GM11168 (cell line): Measurements from ENCODE around the gene TRIML1.

Source experiments
- in situ Hi-C: fragments of 300-500 bp; cut with MboI; formaldehyde crosslinking; loops from one replicate; pipeline ENCODE4 v1.12.0; 2022; ENCODE audit warnings: low sequenced_read_pairs; ENCODE audit not compliant: unreplicated experiment

The TRIML1 gene

DNA sequence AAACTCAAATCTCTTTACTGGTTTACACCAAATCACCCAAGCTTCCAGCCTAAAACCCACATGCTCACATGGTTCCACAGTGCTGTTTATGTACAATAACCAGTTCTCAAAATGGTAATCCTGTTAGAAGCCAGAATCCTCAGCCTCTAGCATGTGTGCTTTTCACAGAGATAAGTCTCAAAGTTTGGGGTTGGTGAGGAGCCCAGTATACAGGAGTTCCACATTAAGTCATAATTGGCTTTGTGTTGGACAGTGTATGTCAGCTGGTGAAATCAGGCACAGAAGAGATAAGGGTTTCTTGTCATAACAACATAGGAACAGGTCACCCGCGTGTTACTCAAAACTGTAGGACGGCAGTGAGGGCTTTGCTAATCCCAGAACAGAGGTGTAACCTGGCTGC, at the start of gene TRIML1:
Gene TRIML1 (plus strand): TSS at position 301 of the 400 bp plus-strand sequence. CDS start 118 bp downstream, outside the sequence.
- in situ Hi-C loops = no loop called here

DNA sequence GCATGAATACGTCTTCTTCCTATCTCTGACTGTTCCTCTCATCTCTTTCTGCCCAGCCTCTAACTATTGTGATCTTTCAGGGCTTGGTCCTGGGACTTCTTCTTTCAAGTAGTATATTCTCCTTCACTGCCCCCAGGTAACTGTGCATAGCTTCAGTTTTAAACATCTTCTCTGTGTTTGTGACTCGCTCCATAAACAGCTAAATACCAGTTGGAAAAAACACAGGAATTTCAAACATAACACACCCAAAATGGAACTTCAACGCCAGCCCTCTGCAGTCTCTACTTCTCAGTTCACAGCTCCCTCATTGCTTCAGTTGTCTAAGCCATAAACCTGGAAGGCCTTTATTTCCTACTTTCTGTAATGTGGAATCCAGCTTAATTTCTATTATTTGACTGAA, 46.4 kb upstream of the TRIML1 start:
- in situ Hi-C loops = no loop called here

DNA sequence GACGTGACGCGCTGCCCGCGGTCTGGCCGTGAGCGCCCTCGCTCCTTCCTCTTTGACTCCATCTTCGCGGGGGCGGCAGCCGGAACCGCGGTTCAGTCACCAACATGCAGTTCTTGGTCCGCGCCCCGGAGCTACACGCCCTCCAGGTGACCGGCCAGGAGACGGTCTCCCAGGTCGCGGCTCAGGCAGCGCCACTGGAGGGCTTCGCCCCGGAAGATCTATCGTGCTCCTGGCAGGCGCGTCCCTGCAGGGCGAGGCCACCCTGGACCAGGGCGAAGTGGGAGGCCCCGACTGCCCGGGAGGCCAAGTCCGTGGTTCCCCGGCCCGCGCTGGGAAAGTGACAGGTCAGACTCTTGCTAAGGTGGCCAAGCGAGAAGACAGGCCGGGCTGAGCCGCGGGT, 32.8 kb upstream of the TRIML1 start:
- in situ Hi-C loops = no loop called here

DNA sequence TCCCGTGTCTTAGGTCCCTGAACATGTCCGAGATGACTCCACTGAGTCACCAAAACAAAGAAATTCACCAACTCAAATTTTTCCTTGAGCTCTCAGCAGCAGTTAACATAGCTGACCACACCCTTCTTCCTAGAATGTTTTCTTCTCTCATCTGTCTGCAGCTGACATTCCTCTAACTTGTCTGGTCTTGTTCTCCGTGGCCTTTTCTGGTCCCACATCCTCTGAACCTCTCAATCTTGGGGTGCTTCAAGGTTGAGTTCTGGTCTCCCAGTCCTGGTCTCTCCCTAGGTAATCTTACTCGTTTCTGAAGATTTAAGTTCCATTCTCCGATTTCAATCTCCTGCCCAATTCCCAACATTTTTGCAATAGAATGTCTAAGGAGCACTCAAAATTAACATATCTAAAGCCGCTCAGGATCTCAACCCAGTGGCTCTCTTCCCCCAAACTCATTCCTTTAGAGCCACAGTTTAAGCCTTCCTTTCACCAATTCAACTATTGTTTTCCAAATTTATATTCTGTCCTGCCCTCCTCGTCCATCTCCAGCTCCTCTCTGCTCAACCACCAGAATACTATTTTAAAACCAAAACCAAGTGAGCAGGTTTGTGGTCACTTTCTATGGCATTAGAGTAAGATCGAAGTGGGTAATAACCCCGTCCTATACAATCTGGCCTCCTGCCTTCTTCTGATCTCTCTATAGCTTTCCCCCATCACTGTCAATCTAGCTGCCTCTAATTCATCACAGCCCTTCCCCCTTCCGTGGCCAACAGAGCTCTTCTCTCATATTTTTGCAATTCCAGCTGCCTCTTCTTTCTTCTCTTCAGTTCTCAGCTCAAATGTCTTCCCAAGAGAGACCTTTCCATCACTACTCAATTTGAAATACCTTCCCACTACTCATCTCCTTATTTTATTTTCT, 31.1 kb upstream of the TRIML1 start:
- in situ Hi-C loops = no loop called here

DNA sequence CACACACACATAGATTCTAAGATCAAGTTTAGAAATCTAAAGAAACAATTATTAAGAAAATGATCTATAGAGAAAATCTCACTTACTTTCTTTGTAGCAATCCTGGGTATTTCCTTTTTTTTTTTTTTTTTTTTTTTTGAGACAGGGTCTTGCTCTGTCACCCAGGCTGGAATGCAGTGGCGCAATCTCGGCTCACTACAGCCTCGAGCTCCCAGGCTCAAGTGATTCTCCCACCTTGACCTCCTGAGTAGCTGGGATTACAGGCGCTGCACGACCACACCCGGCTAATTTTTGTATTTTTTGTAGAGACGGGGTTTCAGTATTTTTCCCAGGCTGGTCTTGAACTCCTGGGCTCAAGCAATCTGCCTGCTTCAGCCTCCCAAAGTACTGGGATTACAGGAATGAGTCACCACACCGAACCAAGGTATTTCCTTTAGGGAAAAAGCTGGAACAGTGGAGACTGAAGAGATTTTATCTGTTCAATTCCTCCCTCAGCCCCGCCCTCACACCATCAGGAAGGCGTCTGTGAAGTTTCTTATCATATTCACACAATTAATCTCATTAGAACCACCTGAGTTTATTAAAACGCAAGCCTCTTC, 30.0 kb upstream of the TRIML1 start, which contains the start of gene TRIML2:
Gene TRIML2 (minus strand): TSS at position 447 of the 599 bp plus-strand sequence. CDS start 4,235 bp downstream, outside the sequence.
- in situ Hi-C loops = no loop called here

GRCh38 chr4:188110036-188110435, 29.2 kb upstream of the TRIML1 start:
- in situ Hi-C loops = no loop called here

DNA sequence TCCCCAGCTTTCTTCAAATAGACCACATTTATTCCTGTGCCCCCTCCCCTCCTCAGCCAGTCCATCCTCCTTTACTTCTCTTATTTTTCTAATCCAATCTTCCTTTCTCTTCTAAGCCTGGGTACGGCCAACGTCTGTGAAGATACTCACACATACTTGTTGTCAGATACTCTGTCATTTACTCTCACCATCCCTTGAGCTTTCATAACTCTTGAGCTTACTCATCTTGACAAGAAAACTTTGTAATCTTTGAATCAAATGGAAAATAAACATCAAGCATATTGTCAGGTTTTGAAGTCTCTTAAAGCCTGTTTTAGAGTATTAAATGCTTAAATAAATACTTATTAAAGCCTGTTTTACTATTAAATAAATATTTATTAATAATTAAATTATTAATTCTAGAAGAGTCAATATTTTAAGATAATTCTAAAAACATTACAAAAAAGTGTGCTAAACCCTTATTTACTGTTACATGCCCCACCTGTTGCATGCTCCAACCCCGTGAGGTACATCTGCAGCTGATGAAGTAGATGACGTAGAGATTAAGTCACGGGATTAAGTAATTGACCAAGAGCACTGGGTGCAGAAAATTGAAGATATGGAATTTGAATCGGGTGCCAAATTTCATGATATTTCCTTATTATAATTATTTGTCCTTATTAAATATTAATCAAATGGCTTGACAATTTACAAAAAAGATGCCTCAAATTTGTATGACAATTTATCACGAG, 28.3 kb upstream of the TRIML1 start:
- in situ Hi-C loops = no loop called here

DNA sequence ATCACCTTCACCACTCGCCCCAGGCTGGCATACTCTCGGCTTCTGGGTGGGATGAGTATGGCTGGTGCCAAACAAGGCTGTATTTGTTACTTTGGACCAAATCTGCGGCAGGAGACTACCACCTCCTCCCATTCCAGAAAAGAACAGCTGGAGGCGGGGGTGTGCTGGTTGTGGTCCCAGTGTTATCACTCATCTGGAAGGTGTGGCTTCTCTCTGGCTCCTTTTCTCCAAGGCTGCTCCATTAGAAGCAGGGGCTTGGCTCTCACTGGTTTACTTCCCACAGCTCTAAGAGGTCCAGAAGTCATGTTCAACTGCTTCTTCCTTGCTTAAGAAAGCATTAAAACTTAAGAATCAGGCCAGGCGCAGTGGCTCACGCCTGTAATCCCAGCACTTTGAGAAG, 27.3 kb upstream of the TRIML1 start:
- in situ Hi-C loops = no loop called here

GRCh38 chr4:188113156-188113555, 26.1 kb upstream of the TRIML1 start:
- in situ Hi-C loops = no loop called here

DNA sequence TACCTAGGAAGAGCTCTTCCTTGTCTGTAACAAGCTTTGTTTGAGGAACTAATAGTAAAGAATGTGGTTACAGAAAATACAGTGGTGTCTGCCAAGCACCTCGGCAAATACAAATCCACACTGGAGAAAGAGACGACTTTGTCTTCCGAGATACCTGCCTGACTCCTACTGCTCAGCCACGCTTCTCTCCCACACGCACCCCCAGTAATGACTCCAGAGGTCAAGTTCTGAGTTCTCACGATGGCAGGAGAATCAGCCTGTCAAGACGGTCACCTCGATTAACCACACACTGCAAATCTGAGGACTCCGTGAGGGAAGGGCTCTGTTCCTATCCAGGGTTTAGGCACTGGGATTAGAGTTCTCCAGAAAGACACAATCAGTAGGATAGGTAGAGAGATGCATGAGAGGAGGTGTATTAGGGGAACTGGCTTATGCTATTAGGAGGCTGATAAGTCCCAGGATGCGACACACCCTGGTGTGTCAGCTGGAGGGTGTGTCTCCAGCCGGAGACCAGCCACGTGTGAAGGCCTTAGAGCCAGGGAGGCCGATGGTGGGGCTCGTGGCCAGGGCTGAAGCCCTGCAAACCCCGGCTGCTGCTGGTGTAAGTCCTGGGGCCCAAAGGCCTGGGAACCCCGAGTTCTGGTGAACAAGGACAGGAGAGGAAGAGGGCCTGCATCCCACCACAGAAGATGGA, 21.5 kb upstream of the TRIML1 start:
- in situ Hi-C loops = no loop called here

DNA sequence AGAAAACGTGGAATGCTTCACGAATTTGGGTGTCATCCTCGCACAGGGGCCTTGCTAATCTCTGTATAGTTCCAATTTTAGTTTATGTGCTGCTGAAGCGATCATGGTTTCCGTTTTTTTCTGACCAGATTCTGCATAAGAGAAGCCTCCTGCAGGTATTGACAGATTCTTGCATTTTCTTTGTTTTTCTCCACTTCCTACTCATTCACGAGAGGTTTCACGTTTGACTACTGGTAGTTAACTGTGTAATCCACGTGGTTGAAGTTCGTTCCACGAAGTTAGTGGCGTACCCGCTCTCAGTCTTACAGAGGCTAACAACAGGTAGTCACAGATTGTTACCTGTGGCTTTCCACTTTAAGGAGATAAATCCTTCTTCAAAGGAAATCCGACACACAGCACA, 17.7 kb upstream of the TRIML1 start:
- in situ Hi-C loops = no loop called here

DNA sequence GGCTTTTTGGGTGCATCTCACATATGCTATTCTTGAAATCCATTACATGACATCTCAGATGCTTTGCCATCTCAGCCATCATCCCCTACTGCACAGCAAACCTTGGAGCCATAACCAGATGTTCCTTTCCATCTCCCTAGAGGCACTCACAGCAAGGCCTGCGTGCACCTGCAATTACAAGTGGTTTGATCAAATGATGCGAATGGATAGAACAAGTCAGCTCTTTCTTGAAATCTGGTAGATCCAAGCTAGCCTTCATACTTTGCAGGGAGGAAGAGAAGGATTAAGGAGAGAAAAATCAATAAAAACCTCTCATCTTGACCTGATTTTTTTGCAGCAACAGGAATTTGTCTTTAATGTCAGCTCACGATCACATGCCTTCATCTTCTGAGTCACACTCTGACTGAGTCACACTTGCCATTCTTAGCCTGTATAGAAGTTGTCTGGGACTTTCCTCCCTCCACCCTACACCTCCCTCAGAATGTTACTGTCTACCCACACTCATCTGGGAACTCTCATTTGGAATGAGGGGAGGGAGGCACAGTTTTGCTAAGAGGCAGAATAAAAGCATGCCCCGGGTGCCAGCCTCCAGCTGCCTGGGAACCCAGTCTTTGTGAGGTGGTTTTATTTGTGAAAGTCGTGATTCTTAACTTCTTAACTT, 11.9 kb upstream of the TRIML1 start:
- in situ Hi-C loops = no loop called here

DNA sequence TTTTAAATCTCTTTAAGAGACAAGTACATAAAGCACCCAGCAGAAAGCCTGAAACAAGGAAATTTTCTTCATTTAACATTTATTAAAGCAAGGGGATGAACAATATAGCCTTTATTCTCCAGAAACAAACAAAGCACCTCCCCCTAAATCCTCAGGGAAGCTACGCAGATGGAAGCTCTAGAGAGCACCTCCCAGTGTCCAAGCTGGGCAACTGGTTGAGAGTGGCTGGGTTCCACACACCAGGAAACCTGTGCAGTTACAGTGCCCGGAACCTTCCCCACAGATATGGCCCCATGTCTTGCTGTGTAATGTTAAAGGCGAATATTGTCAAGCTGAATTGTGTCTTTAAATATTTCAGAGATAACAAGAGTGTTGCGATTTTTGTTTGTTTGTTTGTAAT, 8.9 kb upstream of the TRIML1 start:
- in situ Hi-C loops = no loop called here

DNA sequence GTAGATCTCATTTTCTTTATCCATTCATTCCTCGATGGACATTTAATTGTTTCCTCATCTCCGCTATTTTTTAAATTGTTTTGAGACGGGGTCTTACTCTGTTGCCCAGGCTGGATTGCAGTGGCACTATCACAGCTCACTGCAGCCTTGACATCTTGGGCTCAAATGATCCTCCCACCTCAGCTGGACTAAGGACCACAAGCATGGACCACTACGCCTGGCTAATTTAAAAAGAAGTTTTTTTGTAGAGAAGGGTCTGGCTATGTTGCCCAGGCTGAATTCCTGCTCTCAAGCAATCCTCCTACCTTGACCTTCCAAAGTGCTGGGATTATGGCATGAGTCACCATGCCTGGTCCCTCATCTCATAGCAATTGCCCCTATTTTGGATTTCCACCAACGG, 7.0 kb upstream of the TRIML1 start:
- in situ Hi-C loops = no loop called here

- in situ Hi-C loops = no loop called here
Observed at GRCh38 chr4:188138227-188138626, 1.0 kb upstream of the TRIML1 start.

GRCh38 chr4:188139671-188140070, 430 bp downstream of the TRIML1 start:
- in situ Hi-C loops = no loop called here

- in situ Hi-C loops = no loop called here
Observed at GRCh38 chr4:188143731-188144130, 4.5 kb downstream of the TRIML1 start.

DNA sequence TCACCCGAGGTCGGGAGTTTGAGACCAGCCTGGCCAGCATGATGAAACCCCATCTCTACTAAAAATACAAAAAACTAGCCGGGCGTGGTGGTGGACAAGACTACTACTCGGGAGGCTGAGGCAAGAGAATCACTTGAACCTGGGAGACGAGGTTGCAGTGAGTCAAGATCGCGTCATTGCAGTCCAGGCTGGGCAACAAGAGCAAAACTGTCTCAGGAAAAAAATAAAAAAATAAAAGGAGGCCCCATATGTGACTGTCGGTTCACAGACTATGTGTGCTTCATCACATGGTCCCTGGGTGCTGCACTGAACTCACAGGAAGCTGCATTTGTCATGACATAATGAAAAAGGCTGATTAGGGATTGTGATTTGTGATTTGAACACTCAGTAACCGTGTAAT, 6.4 kb downstream of the TRIML1 start:
- in situ Hi-C loops = no loop called here

GRCh38 chr4:188146618-188147017, 7.4 kb downstream of the TRIML1 start:
- in situ Hi-C loops = no loop called here

DNA sequence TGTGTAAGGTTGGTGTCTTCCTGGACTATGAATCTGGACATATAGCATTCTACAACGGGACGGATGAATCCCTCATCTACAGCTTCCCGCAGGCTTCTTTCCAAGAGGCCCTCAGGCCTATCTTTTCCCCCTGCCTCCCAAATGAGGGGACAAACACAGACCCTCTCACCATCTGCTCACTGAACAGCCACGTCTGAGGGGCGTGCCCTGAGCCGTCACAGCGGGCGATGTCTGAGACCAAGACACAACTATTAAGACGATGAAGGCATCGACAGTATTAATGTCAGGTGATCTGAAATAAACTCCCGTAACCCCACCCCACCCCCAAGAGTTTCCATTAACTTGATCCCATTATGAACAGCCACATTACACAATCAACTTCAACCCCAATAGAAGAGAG, 7.9 kb downstream of the TRIML1 start:
- in situ Hi-C loops = no loop called here
